ENCODE results near the gene CD34. TPM values are rescaled to one million over a fixed set of nuclear protein-coding genes. Genes with fewer than 3 reads are reported as not detected.

The CD34 gene
- total RNA-seq, 4 donors from 2014 or later: 20.7 to 38.8 (median 27.8) TPM

- Histone ChIP-seq H3K27me3 (no peaks in the 10 kb centered on the region), H3K27ac (peak overlapping the region; percentile 43 to 99 (median 52)), H3K4me1 (peaks cover 45 to 73% of the 10 kb centered on the region in 2 donors), H3K9me3 (no peaks in the 10 kb centered on the region), H3K4me3 (replicated peaks in 1 of 3) (no peak overlapping the region), H3K36me3 (no peaks in the 10 kb centered on the region)
- TF ChIP-seq CTCF (IDR thresholded peaks at IDR 0.05) (no peak), POLR2A (IDR thresholded peaks at IDR 0.05) (no peak)
- intact Hi-C loops (cut with DNase I): no loop called here
- 74 to 79% methylated on average over 7 to 8 of the region's 9 CpGs for WGBS, 2 donors
- no peak for DNase-seq
These were observed 79.2 kb downstream of the CD34 start for GRCh38 chr1:207831517-207832327.

Other genes starting within 250 kb of the CD34 start
- 100 to 1,000 TPM; 135 to 275 (median 180) TPM for gene CD46, start 159.1 kb downstream of the CD34 start, total RNA-seq